PC-9 (cell line): ENCODE measurements around the gene PALLD.

ENCODE experiments used
- EZH2 ChIP-seq: fragments of 200-600 bp; sonication (generic); IDR thresholded peaks from 2 replicates; pipeline ENCODE4 v1.8.0; 2017; ENCODE audit warnings: antibody characterized with exemption, low read depth
- TF ChIP-seq, protein P1 (sequence below): fragments of 200-600 bp; sonication (generic); conservative IDR thresholded peaks from 2 replicates; pipeline ENCODE4 v1.6.1; 2017; ENCODE audit warnings: mixed run types, antibody characterized with exemption, mild to moderate bottlenecking, moderate library complexity

DNA sequence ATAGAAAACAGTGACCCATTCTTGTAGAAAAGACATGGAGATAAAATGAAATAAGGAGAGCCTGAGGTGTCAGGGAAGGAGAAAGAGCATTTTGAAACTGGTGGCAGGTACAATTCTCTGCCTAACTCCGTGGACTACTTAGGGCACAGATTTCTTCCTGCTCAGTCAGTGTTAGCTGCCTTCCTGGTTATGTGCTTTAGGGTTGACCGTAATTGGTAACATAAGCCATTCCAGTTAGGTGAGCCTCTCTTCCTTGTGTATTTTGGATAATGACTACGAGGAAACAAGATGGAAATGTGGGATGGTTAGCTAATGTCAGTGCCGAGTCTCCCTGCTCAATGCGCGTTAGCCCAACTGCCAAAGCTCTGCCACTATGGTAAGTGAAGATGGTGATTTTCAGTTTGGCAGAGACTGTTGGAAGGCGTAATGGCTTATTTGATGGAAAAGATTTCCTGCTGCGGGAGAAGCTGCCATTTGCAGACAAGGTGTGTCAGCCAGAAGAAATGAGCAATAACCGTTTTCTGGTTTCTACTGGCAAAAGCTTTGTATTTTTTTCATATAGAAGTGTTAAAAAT, 339.1 kb downstream of the PALLD start:
- TF ChIP-seq, protein P1, sequence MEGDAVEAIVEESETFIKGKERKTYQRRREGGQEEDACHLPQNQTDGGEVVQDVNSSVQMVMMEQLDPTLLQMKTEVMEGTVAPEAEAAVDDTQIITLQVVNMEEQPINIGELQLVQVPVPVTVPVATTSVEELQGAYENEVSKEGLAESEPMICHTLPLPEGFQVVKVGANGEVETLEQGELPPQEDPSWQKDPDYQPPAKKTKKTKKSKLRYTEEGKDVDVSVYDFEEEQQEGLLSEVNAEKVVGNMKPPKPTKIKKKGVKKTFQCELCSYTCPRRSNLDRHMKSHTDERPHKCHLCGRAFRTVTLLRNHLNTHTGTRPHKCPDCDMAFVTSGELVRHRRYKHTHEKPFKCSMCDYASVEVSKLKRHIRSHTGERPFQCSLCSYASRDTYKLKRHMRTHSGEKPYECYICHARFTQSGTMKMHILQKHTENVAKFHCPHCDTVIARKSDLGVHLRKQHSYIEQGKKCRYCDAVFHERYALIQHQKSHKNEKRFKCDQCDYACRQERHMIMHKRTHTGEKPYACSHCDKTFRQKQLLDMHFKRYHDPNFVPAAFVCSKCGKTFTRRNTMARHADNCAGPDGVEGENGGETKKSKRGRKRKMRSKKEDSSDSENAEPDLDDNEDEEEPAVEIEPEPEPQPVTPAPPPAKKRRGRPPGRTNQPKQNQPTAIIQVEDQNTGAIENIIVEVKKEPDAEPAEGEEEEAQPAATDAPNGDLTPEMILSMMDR: no peak
- TF ChIP-seq EZH2: no peak
